Measurements from ENCODE around the gene NTPCR. TPM values are rescaled to one million over a fixed set of nuclear protein-coding genes. Genes with fewer than 3 reads are reported as not detected.

NTPCR gene, protein sequence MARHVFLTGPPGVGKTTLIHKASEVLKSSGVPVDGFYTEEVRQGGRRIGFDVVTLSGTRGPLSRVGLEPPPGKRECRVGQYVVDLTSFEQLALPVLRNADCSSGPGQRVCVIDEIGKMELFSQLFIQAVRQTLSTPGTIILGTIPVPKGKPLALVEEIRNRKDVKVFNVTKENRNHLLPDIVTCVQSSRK
- 25.2 to 40.0 TPM (median 31.5 TPM) in 3 replicates for polyA plus RNA-seq
- polyA plus RNA-seq (2011; ENCODE audit: low read depth) = 18.1 TPM
- 33.7 and 42.9 TPM in 2 replicates for polyA plus RNA-seq (2011; cell fraction: cytosol; rRNA removed)
- polyA plus RNA-seq (2011; cell fraction: nucleus; rRNA removed) = 16.6 and 17.1 TPM in 2 replicates
- 40.9 and 43.3 TPM in 2 replicates for polyA plus RNA-seq (2012; ENCODE audit: low replicate concordance)
- 3.7 to 11.9 TPM (median 9.1 TPM) in 3 replicates for polyA minus RNA-seq
- polyA minus RNA-seq (2011; cell fraction: cytosol; rRNA and poly(A)+ RNA removed) = 14.0 TPM
- polyA minus RNA-seq (2011; cell fraction: nucleus; rRNA and poly(A)+ RNA removed) = 4.6 and 6.2 TPM in 2 replicates

DNA sequence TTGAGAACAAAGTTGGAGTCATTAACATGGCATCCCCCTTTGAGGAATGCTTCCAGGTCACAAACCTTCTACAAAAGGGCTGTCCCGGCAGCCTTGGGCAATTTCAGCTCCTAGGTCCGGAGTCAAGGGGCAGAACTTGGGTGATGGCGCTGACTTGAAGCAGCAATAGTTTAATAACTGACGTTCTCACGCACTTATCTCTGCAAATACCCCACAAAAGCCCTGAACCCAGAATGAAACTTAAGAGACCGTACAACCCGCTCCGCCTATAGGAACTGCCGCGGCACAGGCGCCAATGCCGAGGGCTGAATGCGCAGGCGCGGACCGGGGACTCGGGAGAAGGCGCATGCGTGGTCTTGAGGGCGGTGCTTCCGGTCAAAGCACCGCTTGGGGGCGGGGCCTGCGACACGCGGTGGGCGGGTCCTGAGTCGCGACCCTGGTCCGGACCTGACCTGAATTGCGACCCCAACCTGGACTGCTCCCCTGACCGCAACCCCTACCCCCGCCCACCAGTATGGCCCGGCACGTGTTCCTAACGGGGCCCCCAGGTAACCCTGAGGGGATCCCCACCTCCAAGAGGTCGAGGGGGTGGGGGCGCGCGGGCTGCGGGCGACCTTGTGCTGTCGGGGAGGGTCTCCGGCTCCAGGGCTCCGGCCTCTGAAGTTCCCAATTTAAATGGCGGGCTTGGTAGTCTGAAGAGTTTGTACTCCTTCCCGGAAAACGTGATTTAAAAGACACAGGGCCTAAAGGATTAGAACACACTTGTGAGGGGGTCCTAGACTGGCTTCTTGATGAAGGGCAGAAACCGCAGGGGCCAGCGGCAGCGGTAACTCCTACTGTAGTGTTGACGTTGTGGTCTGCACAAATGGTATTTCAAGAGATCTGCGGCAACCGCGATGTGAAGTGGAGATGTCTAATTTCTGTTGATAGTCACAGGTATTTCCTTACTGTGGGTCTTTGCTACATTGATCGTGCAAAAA lies at the start of gene NTPCR:
TSS of gene NTPCR (plus strand) at position 415 of the 980 bp plus-strand sequence. CDS start at position 515, 100 bp downstream.
- peak within 1 kb of the TSS; percentile 76 for H3K9ac ChIP-seq (ENCODE audit: control insufficient read depth, extremely low read depth, insufficient read depth, low read length)
- peak within 1 kb of the TSS; percentile 78 for H3K27ac ChIP-seq (ENCODE audit: control insufficient read depth, insufficient read depth, low read length)
- no peaks in the 10 kb centered on the region for H3K9me1 ChIP-seq (ENCODE audit: control insufficient read depth, extremely low read depth, insufficient read depth, low read length)
- dilution Hi-C loops (cut with MboI; ENCODE audit: extremely low pct_ligation_motif_present, low sequenced_read_pairs) = no loop called here
- no peaks in the 10 kb centered on the region for H3K27me3 ChIP-seq (ENCODE audit: control insufficient read depth, extremely low read depth, insufficient read depth, low read length)
- H2AFZ ChIP-seq (ENCODE audit: control insufficient read depth, low read length) = peak within 1 kb of the TSS; percentile 99
- FAIRE-seq = peak; percentile 64
- H3K9me3 ChIP-seq (ENCODE audit: control insufficient read depth, low read depth, low read length) = no peaks in the 10 kb centered on the region
- H3K4me3 ChIP-seq (ENCODE audit: control insufficient read depth in 2 of 3, extremely low read depth in 1 of 3, insufficient read depth in 2 of 3, low read depth in 1 of 3, low read length in 3 of 3) = peak within 1 kb of the TSS; percentile 84 to 92 (median 91)
- peaks cover 23% of the 10 kb centered on the region for H3K4me1 ChIP-seq (ENCODE audit: control insufficient read depth, extremely low read depth, insufficient read depth, low read length)
- H3K4me2 ChIP-seq (ENCODE audit: control insufficient read depth, extremely low read depth, insufficient read depth, low read depth, low read length) = peak within 1 kb of the TSS; percentile 93
- peak; percentile 66 for DNase-seq (ENCODE audit: low read depth, low spot score)
- TF ChIP-seq, protein P1, sequence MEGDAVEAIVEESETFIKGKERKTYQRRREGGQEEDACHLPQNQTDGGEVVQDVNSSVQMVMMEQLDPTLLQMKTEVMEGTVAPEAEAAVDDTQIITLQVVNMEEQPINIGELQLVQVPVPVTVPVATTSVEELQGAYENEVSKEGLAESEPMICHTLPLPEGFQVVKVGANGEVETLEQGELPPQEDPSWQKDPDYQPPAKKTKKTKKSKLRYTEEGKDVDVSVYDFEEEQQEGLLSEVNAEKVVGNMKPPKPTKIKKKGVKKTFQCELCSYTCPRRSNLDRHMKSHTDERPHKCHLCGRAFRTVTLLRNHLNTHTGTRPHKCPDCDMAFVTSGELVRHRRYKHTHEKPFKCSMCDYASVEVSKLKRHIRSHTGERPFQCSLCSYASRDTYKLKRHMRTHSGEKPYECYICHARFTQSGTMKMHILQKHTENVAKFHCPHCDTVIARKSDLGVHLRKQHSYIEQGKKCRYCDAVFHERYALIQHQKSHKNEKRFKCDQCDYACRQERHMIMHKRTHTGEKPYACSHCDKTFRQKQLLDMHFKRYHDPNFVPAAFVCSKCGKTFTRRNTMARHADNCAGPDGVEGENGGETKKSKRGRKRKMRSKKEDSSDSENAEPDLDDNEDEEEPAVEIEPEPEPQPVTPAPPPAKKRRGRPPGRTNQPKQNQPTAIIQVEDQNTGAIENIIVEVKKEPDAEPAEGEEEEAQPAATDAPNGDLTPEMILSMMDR (optimal IDR thresholded peaks at IDR 0.05 in 1 of 3, IDR thresholded peaks at IDR 0.05 in 1 of 3, conservative IDR thresholded peaks at IDR 0.05 in 1 of 3; ENCODE audit: extremely low read depth in 1 of 3, insufficient read depth in 2 of 3, low read length in 3 of 3) = no peak
- TF ChIP-seq EZH2 (IDR thresholded peaks at IDR 0.05; ENCODE audit: low read length) = no peak
- peaks cover 16% of the 10 kb centered on the region for H3K79me2 ChIP-seq (ENCODE audit: control insufficient read depth, insufficient read depth, low read length)
- no peaks in the 10 kb centered on the region for H4K20me1 ChIP-seq (ENCODE audit: control insufficient read depth, extremely low read depth, insufficient read depth, low read length)
- H3K36me3 ChIP-seq (ENCODE audit: control insufficient read depth in 2 of 2, extremely low read depth in 1 of 2, insufficient read depth in 2 of 2, low read length in 2 of 2) = no peaks in the 10 kb centered on the region

DNA sequence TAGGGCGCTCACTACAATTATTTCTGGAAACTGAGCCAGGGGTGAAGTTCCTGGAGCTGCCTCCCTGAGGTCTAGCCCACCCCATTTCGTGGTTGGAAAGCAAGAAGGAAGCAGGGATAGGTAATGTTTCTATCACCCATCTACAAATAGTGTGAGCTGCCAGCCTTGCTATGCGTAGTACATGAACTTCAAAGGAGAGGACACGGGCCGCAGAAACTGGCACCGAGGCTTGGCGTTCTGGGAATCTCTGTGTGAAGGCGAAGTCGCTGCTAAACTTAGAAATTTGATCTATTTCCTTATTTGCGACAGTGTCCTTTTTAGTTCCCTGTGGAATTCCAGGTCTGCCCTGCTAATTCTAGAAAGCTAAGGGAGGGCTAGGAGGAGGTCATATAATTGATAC lies 49.6 kb upstream of the NTPCR start:
- peaks cover 16% of the 10 kb centered on the region for H3K4me1 ChIP-seq (ENCODE audit: control insufficient read depth, extremely low read depth, insufficient read depth, low read length)
- TF ChIP-seq EZH2 (IDR thresholded peaks at IDR 0.05; ENCODE audit: low read length) = no peak
- TF ChIP-seq, protein P1 (optimal IDR thresholded peaks at IDR 0.05 in 1 of 3, IDR thresholded peaks at IDR 0.05 in 1 of 3, conservative IDR thresholded peaks at IDR 0.05 in 1 of 3; ENCODE audit: extremely low read depth in 1 of 3, insufficient read depth in 2 of 3, low read length in 3 of 3) = no peak
- H3K9me1 ChIP-seq (ENCODE audit: control insufficient read depth, extremely low read depth, insufficient read depth, low read length) = no peaks in the 10 kb centered on the region
- H3K9ac ChIP-seq (ENCODE audit: control insufficient read depth, extremely low read depth, insufficient read depth, low read length) = no peak overlapping the region
- DNase-seq (ENCODE audit: low read depth, low spot score) (no peak), FAIRE-seq (no peak)
- H3K79me2 ChIP-seq (ENCODE audit: control insufficient read depth, insufficient read depth, low read length) = no peaks in the 10 kb centered on the region
- no peak overlapping the region for H3K27ac ChIP-seq (ENCODE audit: control insufficient read depth, insufficient read depth, low read length)
- no peaks in the 10 kb centered on the region for H3K9me3 ChIP-seq (ENCODE audit: control insufficient read depth, low read depth, low read length)
- no peak overlapping the region for H3K4me2 ChIP-seq (ENCODE audit: control insufficient read depth, extremely low read depth, insufficient read depth, low read depth, low read length)
- dilution Hi-C loops (cut with MboI; ENCODE audit: extremely low pct_ligation_motif_present, low sequenced_read_pairs) = no loop called here
- no peaks in the 10 kb centered on the region for H4K20me1 ChIP-seq (ENCODE audit: control insufficient read depth, extremely low read depth, insufficient read depth, low read length)
- no peaks in the 10 kb centered on the region for H3K27me3 ChIP-seq (ENCODE audit: control insufficient read depth, extremely low read depth, insufficient read depth, low read length)
- H3K4me3 ChIP-seq (ENCODE audit: control insufficient read depth in 2 of 3, extremely low read depth in 1 of 3, insufficient read depth in 2 of 3, low read depth in 1 of 3, low read length in 3 of 3) = no peak overlapping the region
- H3K36me3 ChIP-seq (ENCODE audit: control insufficient read depth in 2 of 2, extremely low read depth in 1 of 2, insufficient read depth in 2 of 2, low read length in 2 of 2) = no peaks in the 10 kb centered on the region
- no peak overlapping the region for H2AFZ ChIP-seq (ENCODE audit: control insufficient read depth, low read length)
